ENCODE data around the gene SLC38A6. TPM values are rescaled to one million over a fixed set of nuclear protein-coding genes. Genes with fewer than 3 reads are reported as not detected.

Gene SLC38A6
- total and polyA plus RNA-seq, 2 of the 8 experiments (the other 6 are each of a cell fraction or from before 2014, with no cell fraction given): 8.1 to 9.8 TPM

GRCh38 chr14:60968671-60969070, 12.4 kb upstream of the SLC38A6 start:
- no peak for DNase-seq (ENCODE audit: low read depth in 1 of 2, low spot score in 2 of 2)
- Histone ChIP-seq H3K4me2 (ENCODE audit: insufficient read depth in 1 of 2, low read depth in 2 of 2, low read length in 2 of 2) (no peak overlapping the region), H3K4ac (replicated peaks; ENCODE audit: insufficient read length, low read depth, low read length) (no peak overlapping the region), H3K9me3 (ENCODE audit: insufficient read depth in 2 of 2, low read depth in 1 of 2, low read length in 1 of 2) (no peaks in the 10 kb centered on the region), H3K18ac (ENCODE audit: extremely low read depth, low read length) (no peak overlapping the region), H2BK20ac (ENCODE audit: low read length) (no peak overlapping the region), H3K23me2 (ENCODE audit: low read depth, low read length) (no peaks in the 10 kb centered on the region), H2BK15ac (ENCODE audit: low read length) (no peak overlapping the region), H3K27ac (ENCODE audit: low read depth, low read length) (no peak overlapping the region), H2AFZ (ENCODE audit: low read length) (no peak overlapping the region), H3K4me1 (replicated peaks in 1 of 4; ENCODE audit: control insufficient read depth in 3 of 4, insufficient read depth in 4 of 4, low read length in 3 of 4) (no peaks in the 10 kb centered on the region), H2AK5ac (ENCODE audit: low read depth, low read length) (no peak overlapping the region), H3K9ac (replicated peaks in 1 of 4; ENCODE audit: extremely low read depth in 1 of 4, low read depth in 3 of 4, low read length in 3 of 4) (no peak overlapping the region), H3K14ac (ENCODE audit: insufficient read length) (no peak overlapping the region), H3K27me3 (replicated peaks in 1 of 4; ENCODE audit: control insufficient read depth in 3 of 4, extremely low read depth in 1 of 4, insufficient read depth in 3 of 4, low read length in 3 of 4) (no peaks in the 10 kb centered on the region), H3K36me3 (ENCODE audit: control insufficient read depth in 2 of 4, insufficient read depth in 4 of 4, low read length in 3 of 4) (peaks cover 0 to 4% (median 0%) of the 10 kb centered on the region in 4 experiments; a peak in 1 of 8 replicates), H2BK120ac (replicated peaks; ENCODE audit: low read depth, low read length) (no peak overlapping the region), H3K56ac (replicated peaks; ENCODE audit: insufficient read length, low read depth, low read length) (no peak overlapping the region), H3K23ac (ENCODE audit: insufficient read length) (no peak overlapping the region), H4K91ac (replicated peaks; ENCODE audit: insufficient read length, low read length) (no peak overlapping the region), H3K4me3 (ENCODE audit: extremely low read depth in 1 of 4, insufficient read depth in 2 of 4, low read depth in 3 of 4, low read length in 4 of 4) (no peak overlapping the region), H2BK5ac (ENCODE audit: low read depth, low read length) (no peak overlapping the region), H4K5ac (ENCODE audit: insufficient read length, low read depth, low read length) (no peak overlapping the region), H4K20me1 (replicated peaks in 1 of 2; ENCODE audit: control insufficient read depth in 1 of 2, insufficient read depth in 2 of 2, low read length in 2 of 2) (peaks cover 0 to 2% of the 10 kb centered on the region in 2 experiments), H2BK12ac (ENCODE audit: low read depth, low read length) (no peak overlapping the region), H4K8ac (ENCODE audit: extremely low read depth, insufficient read depth, low read length) (no peak overlapping the region), H3K79me2 (ENCODE audit: control insufficient read depth in 1 of 2, insufficient read depth in 2 of 2, low read length in 2 of 2) (no peaks in the 10 kb centered on the region), H3K79me1 (ENCODE audit: low read depth, low read length) (no peaks in the 10 kb centered on the region)
- CTCF ChIA-PET (ENCODE audit: partially characterized antibody): interaction anchor here (0.8 kb wide), 1 partner anchor 12 kb away, joined by 3 read pairs; the partner anchor contains the start of gene TRMT5
- FAIRE-seq: no peak
- POLR2A ChIA-PET (ENCODE audit: partially characterized antibody): interaction anchor here (1.7 kb wide), 1 partner anchor 12 kb away, joined by 6 read pairs; the partner anchor contains the start of genes SLC38A6 and TRMT5
- TF ChIP-seq TAF1 (IDR thresholded peaks at IDR 0.05; ENCODE audit: low read depth, low read length): no peak
